NAMALWA (cell line): ENCODE measurements around the gene SLN.
"Not testable (repeated sequence)": the region's sequence is repeated elsewhere in the genome, so short reads cannot be mapped to it uniquely, and the experiment has no call there.

Experiments
- DNase-seq: peaks from one replicate; pipeline ENCODE4 v3.0.0-alpha.2; 2015; ENCODE audit warnings: low spot score

SLN gene

GRCh38 chr11:107711861-107712755, at the start of gene SLN:
SLN (minus strand) TSS chr11:107712056.
- DNase-seq: no peak

DNA sequence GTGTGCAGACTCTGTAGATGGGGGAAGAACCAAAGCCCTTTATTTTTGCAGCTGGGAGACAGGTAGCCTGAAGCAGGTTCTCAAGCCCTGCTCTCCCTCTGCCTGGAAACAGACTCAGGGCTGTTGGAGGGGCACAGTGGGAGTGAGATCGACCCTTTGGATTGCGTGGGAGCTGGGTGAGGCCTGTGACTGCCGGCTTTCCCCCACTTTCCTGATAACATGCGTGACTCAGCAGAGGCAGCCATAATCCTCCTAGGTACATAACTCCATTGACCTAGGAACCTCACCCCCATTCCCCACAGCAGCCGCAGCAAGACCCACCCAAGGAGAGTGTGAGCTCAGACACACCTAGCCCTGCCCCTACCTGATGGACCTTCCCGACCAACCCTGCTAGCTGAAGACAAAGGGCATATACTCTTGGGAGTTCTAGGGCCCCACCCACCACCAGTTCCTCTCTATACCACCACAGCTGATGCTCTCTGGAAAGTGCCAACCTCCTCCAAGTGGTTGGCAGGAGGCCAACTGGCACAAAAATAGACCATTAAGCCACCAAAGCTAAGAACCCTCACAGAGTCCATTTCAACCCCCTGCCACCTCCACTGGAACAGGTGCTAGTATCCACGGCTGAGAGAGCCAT, 47.0 kb upstream of the SLN start:
- DNase-seq: not testable (repeated sequence)

- DNase-seq: no peak
Observed at GRCh38 chr11:107757661-107758060, 45.8 kb upstream of the SLN start.

GRCh38 chr11:107756553-107756952, 44.7 kb upstream of the SLN start:
- DNase-seq: no peak

DNA sequence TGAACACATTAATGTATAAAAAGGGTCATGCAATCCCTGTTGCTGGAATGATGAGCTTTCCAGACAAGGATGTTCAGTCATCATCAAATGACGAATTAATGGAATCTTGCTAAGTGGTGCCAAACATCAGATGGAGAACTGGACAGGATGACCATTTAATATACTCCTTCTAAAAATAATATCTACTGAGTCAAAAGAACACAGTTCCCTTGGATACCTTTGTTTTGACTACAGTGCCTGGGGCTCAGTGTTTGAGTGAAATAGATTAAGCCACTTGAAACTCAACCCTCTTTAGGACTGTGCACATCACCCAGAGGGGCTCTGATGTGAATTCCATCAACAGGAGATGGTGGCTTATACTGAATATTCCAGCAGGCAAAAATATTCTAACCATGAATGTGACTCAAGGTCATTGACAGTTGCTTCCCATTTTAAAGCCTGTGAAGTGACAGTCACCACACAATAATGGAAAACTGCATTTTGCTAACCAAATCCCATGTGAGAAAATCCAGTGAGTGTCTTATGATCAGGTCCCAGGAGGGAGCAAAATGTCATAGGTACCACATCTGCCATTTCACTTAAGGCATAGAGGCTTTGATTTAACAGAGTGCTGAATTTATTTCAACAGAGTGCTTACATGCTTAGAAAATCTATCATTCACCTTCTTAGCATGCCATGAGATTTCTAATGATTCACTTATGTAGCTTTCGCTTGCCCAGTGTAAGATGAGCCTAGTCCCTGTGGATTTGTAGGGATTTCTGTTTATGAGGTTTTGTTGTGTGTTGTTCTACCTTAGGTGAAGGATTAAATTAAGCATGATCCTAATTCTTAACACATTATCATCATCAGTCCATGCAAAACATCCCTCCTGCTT, 41.3 kb upstream of the SLN start:
- DNase-seq: no peak

DNA sequence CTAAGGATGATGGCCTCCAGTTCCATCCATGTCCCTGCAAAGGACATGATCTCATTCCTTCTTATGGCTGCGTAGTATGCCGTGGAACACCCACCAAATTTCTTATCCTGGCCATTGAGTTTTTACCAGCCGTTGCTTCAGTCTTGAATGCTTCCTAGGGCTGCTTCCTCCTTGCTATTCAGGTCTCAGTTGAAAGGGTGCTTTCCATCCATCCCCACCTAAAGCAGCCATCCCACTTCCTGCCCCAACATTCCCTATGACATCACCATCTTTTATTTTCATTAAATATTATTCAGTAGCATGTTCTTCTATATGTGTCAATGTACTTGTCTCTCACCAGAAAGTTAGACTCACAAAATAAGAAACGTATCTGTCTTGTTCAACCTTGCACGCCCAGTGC, 40.7 kb upstream of the SLN start:
- no peak for DNase-seq

GRCh38 chr11:107751082-107751481, 39.2 kb upstream of the SLN start:
- DNase-seq: no peak

DNA sequence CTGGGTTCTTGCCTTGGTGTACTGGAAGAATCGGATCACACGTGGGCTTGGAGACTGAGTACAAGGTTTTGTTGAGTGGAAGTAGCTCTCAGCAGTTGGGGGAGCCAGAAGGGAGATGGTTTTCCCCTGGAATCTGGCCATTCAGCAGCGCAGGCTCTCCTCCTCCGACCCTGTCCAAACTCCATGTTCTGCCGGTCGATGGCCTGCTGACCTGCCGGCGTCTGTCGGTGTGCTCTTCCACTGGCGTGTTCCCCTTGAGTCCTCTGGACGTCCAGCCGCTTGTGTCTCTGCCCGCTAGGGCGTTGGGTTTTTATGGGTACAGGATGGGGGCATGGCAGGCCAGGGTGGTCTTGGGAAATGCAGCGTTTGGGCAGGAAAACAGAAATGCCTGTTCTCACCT, 38.5 kb upstream of the SLN start:
- no peak for DNase-seq

DNA sequence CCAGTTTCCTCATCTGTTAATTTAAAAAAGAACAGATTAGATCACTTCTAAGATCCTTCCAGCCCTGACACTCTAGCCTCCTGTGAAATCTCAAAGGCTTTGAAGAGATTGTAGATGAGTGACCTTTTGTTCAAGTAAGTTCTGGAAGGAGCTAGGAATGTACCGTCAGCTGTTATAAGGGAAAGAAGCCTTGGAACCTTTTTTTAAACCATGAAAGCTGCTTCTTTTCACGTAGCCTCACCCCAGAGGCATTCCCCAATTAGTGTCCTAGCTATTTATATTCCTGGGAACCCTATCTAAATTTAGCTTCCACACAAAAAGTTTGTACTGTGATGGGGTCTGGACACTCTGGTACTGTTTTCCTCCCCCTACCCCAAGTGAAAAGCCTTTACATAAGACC, 35.8 kb upstream of the SLN start:
- no peak for DNase-seq

GRCh38 chr11:107744736-107745135, 32.9 kb upstream of the SLN start:
- no peak for DNase-seq

DNA sequence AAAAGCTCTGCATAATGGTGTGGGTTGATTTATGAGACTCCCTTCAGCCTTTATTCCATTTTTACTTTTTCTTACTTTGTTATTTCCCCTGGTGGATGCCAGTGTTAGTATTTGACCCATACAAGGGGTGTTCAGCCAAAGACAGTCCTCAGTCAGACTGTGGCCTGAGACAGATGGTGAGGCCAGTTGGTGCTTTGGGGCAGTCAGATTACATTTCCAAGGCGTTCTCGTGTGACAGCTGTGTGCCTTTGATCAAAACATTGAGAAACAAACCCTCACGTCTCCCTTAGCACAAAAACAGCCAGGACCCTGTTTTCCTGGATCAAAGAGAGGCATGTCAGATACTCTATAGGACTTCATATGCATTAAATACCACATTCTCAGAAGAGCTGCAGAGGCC, 31.3 kb upstream of the SLN start:
- DNase-seq: no peak

- peak; percentile 59 for DNase-seq
Observed at GRCh38 chr11:107741044-107741823, 29.4 kb upstream of the SLN start.

- DNase-seq: no peak
Observed at GRCh38 chr11:107740271-107740670, 28.4 kb upstream of the SLN start.

GRCh38 chr11:107736546-107736945, 24.7 kb upstream of the SLN start:
- no peak for DNase-seq

- no peak for DNase-seq
Observed at GRCh38 chr11:107733518-107733917, 21.7 kb upstream of the SLN start.

GRCh38 chr11:107732689-107733051, 20.8 kb upstream of the SLN start:
- DNase-seq: no peak

DNA sequence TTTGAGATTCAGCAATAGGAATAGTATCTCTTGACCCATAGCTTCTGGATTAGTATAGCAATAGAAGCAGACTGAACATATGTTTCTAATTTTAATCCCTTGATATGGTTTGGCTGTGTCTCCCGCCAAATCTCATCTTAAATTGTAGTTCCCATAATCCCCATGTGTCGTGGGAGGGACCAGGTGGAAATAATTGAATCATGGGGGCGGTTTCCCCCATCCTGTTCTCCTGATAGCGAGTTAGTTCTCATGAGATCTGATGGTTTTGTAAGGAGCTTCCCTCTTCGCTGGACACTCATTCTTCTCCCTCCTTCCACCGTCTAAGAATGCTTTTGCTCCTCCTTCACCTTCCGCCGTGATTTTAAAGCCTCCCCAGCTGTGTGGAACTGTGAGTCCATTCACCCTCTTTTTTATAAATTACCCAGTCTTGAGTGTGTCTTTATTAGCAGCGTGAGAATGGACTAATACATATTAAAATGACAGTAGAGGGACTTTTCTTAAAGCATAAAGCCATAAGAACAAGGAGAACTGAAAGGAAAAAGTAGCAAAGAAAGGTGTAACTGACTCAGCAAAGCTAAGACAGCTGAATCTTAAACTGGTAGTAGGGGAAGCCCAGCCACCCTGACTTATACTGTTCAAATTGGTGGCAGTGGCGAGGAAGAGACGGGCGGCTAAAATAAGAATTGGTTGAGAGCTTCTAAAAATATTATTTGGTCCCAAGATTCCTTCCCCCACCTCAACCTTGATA, 20.3 kb upstream of the SLN start:
- no peak for DNase-seq

- no peak for DNase-seq
Observed at GRCh38 chr11:107722662-107723061, 10.8 kb upstream of the SLN start.

GRCh38 chr11:107721207-107721606, 9.4 kb upstream of the SLN start:
- DNase-seq: no peak

- no peak for DNase-seq
Observed at GRCh38 chr11:107720303-107720774, 8.5 kb upstream of the SLN start.
